Mesenchymal stem cell (in vitro differentiated cells and primary cell): Measurements from ENCODE around the gene C19orf85. TPM values are rescaled to one million over a fixed set of nuclear protein-coding genes. Genes with fewer than 3 reads are reported as not detected.
A peak's percentile ranks its signal among the peaks of the same experiment; 100 is the strongest.

Source experiments
- DNase-seq: peaks from one replicate; pipeline ENCODE4 v3.0.0-alpha.2; 2013
- H2AFZ ChIP-seq: one replicate; pipeline ENCODE4 v1.6.1; 2013; ENCODE audit warnings: low read depth, mild to moderate bottlenecking, control low read depth, inconsistent platforms, low read length, moderate library complexity
- H2AK5ac ChIP-seq: 2 replicates; pipeline ENCODE4 v1.6.1; 2013; ENCODE audit warnings: low read length, moderate library complexity, mild to moderate bottlenecking, inconsistent platforms; ENCODE audit not compliant: severe bottlenecking
- H2BK120ac ChIP-seq: one replicate; pipeline ENCODE4 v1.6.1; 2013; ENCODE audit warnings: low read depth, mild to moderate bottlenecking, inconsistent platforms, low read length, moderate library complexity
- H2BK12ac ChIP-seq, 2 experiments: one replicate each; pipeline ENCODE4 v1.6.1; 2013; ENCODE audit warnings: inconsistent platforms in 2 of 2, low read length in 2 of 2, mild to moderate bottlenecking in 2 of 2, moderate library complexity in 2 of 2, control low read depth in 1 of 2
- H2BK15ac ChIP-seq: one replicate; pipeline ENCODE4 v1.6.1; 2013; ENCODE audit warnings: mild to moderate bottlenecking, low read depth, inconsistent platforms; ENCODE audit not compliant: poor library complexity, severe bottlenecking
- H2BK5ac ChIP-seq: 2 replicates; pipeline ENCODE4 v1.6.1; 2013; ENCODE audit warnings: low read depth, mild to moderate bottlenecking, low read length, control low read depth, inconsistent platforms; ENCODE audit not compliant: poor library complexity, severe bottlenecking
- H3K14ac ChIP-seq, 2 experiments: one replicate each; pipeline ENCODE4 v1.6.1; 2013; ENCODE audit warnings: inconsistent platforms in 2 of 2, low read length in 2 of 2, control low read depth in 1 of 2, mild to moderate bottlenecking in 1 of 2, moderate library complexity in 1 of 2
- H3K18ac ChIP-seq, 2 experiments: one replicate each; pipeline ENCODE4 v1.6.1; 2013; ENCODE audit warnings: inconsistent platforms in 2 of 2, low read length in 2 of 2, control low read depth in 1 of 2, low read depth in 1 of 2, mild to moderate bottlenecking in 1 of 2
- H3K23ac ChIP-seq, 2 experiments: one replicate each; pipeline ENCODE4 v1.6.1; 2013; ENCODE audit warnings: inconsistent platforms in 2 of 2, low read length in 2 of 2, mild to moderate bottlenecking in 2 of 2, moderate library complexity in 2 of 2, control low read depth in 1 of 2
- H3K27ac ChIP-seq: 2 replicates; pipeline ENCODE4 v1.5.1; 2013; ENCODE audit warnings: mild to moderate bottlenecking, moderate library complexity, low read length, control low read depth, inconsistent platforms; ENCODE audit not compliant: poor library complexity, severe bottlenecking
- H3K27me3 ChIP-seq, 2 experiments: 2 replicates each; pipeline versions ENCODE4 v1.6.1 to v1.7.0; 2013; ENCODE audit warnings: low read length in 2 of 2, mild to moderate bottlenecking in 2 of 2, moderate library complexity in 2 of 2, control low read depth in 1 of 2, inconsistent platforms in 1 of 2; ENCODE audit not compliant: control insufficient read depth in 1 of 2, insufficient read depth in 1 of 2
- H3K36me3 ChIP-seq, 2 experiments: 2 replicates each; pipeline versions ENCODE4 v1.6.1 to v1.7.0; 2013; ENCODE audit warnings: low read length in 2 of 2, control low read depth in 1 of 2, inconsistent platforms in 1 of 2, low read depth in 1 of 2, mild to moderate bottlenecking in 1 of 2; ENCODE audit not compliant: insufficient read depth in 2 of 2, control insufficient read depth in 1 of 2
- H3K4ac ChIP-seq, 2 experiments: one replicate each; pipeline ENCODE4 v1.6.1; 2013; ENCODE audit warnings: inconsistent platforms in 2 of 2, low read length in 2 of 2, mild to moderate bottlenecking in 2 of 2, moderate library complexity in 2 of 2, control low read depth in 1 of 2, low read depth in 1 of 2
- H3K4me1 ChIP-seq: 2 replicates; pipeline ENCODE4 v1.6.1; 2013; ENCODE audit warnings: low read depth, low read length, control low read depth; ENCODE audit not compliant: control insufficient read depth, insufficient read depth
- H3K4me2 ChIP-seq: 2 replicates; pipeline ENCODE4 v1.6.1; 2013; ENCODE audit warnings: low read length, mild to moderate bottlenecking, inconsistent platforms; ENCODE audit not compliant: poor library complexity, severe bottlenecking
- H3K4me3 ChIP-seq, 2 experiments: 2 replicates each; pipeline versions ENCODE4 v1.5.1 to v1.7.0; 2013; ENCODE audit warnings: low read length in 2 of 2, mild to moderate bottlenecking in 2 of 2, control low read depth in 1 of 2, low read depth in 1 of 2; ENCODE audit not compliant: insufficient read depth in 1 of 2
- H3K79me1 ChIP-seq: replicated peaks from 2 replicates; pipeline ENCODE4 v1.6.1; 2013; ENCODE audit warnings: mild to moderate bottlenecking, control low read depth, low read length, inconsistent platforms; ENCODE audit not compliant: poor library complexity, severe bottlenecking
- H3K9ac ChIP-seq: 2 replicates; pipeline ENCODE4 v1.7.0; 2013; ENCODE audit warnings: mild to moderate bottlenecking, low read length, moderate library complexity
- H3K9me3 ChIP-seq: 2 replicates; pipeline ENCODE4 v1.7.0; 2013; ENCODE audit warnings: mild to moderate bottlenecking, low read length; ENCODE audit not compliant: control insufficient read depth
- H4K8ac ChIP-seq: one replicate; pipeline ENCODE4 v1.6.1; 2013; ENCODE audit warnings: inconsistent platforms, mild to moderate bottlenecking, low read length, moderate library complexity
- H4K91ac ChIP-seq: one replicate; pipeline ENCODE4 v1.6.1; 2013; ENCODE audit warnings: mild to moderate bottlenecking, low read length, inconsistent platforms
- WGBS: methylation state at CpG from one replicate; pipeline ENCODE4 v1.1.7; 2013; ENCODE audit warnings: mixed read lengths; 5-methylcytosine and 5-hydroxymethylcytosine counted together
- polyA plus RNA-seq, 2 experiments: library from polyadenylated mRNA; stranded (reverse); fragments of 200-250 nt; gene quantifications; one replicate each; pipeline ENCODE4 v1.2.3, GENCODE V29; 2013

C19orf85 gene
- polyA plus RNA-seq (2013, experiment 1 of 2): not detected
- polyA plus RNA-seq (2013, experiment 2 of 2): not detected

GRCh38 chr19:55464662-55465054 lies at the start of gene C19orf85:
TSS of gene C19orf85 (minus strand) at chr19:55464751. CDS start at chr19:55464554, 197 bp downstream.
- Histone ChIP-seq H3K4me3 (no peak within 1 kb of the TSS), H3K27me3 (no peaks in the 10 kb centered on the region), H2BK12ac (no peak within 1 kb of the TSS), H3K79me1 (peaks cover 7% of the 10 kb centered on the region), H3K18ac (peak within 1 kb of the TSS in 1 of 2 experiments; percentile 13), H2BK15ac (peak within 1 kb of the TSS; percentile 90), H3K23ac (no peak within 1 kb of the TSS), H3K9me3 (no peaks in the 10 kb centered on the region), H2BK5ac (no peak within 1 kb of the TSS), H3K9ac (no peak within 1 kb of the TSS), H3K27ac (no peak within 1 kb of the TSS), H2BK120ac (no peak within 1 kb of the TSS), H3K36me3 (no peaks in the 10 kb centered on the region), H3K4ac (no peak within 1 kb of the TSS), H4K8ac (no peak within 1 kb of the TSS), H3K4me2 (no peak within 1 kb of the TSS), H3K4me1 (peaks cover 20% of the 10 kb centered on the region), H2AK5ac (no peak within 1 kb of the TSS), H2AFZ (no peak within 1 kb of the TSS), H4K91ac (peak within 1 kb of the TSS; percentile 8), H3K14ac (no peak within 1 kb of the TSS)
- DNase-seq: no peak
- WGBS: 46% methylated on average over 11 of the region's 14 CpGs

DNA sequence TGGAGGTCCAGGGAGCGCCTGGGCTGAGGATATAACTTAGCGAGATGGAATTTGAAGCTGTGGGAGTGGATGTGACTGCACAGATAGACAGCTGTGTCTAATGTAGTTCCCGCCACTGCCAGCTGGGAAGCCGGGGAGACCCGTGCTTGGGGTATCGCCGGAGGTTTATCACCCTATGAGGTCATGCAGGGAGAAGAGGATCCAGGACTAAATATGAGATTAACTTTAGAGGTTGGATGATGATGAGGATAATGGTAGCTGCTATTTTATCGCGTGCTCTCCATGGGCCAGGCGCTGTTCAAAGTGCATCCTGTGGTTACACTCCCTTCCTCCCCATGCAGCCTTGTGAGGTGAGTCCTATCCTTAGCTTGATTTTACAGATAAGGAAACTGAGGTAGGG lies 43.6 kb upstream of the C19orf85 start:
- Histone ChIP-seq H3K23ac (no peak overlapping the region), H4K8ac (no peak overlapping the region), H3K79me1 (peaks cover 2% of the 10 kb centered on the region), H3K27ac (no peak overlapping the region), H2BK5ac (no peak overlapping the region), H3K4ac (no peak overlapping the region), H2BK12ac (no peak overlapping the region), H2BK120ac (no peak overlapping the region), H3K9me3 (no peaks in the 10 kb centered on the region), H3K9ac (no peak overlapping the region), H4K91ac (no peak overlapping the region), H3K4me1 (peaks cover 4% of the 10 kb centered on the region), H3K4me3 (no peak overlapping the region), H3K14ac (no peak overlapping the region), H3K36me3 (peaks cover 21 to 42% of the 10 kb centered on the region in 2 experiments), H3K4me2 (no peak overlapping the region), H2AK5ac (no peak overlapping the region), H3K18ac (no peak overlapping the region), H2BK15ac (no peak overlapping the region), H2AFZ (no peak overlapping the region), H3K27me3 (no peaks in the 10 kb centered on the region)
- no peak for DNase-seq
- 89% methylated on average over 10 of the region's 10 CpGs for WGBS

- Histone ChIP-seq H3K79me1 (no peaks in the 10 kb centered on the region), H2BK120ac (no peak overlapping the region), H2BK12ac (no peak overlapping the region), H3K4me2 (no peak overlapping the region), H3K4ac (no peak overlapping the region), H2AK5ac (no peak overlapping the region), H2AFZ (no peak overlapping the region), H3K4me3 (no peak overlapping the region), H3K4me1 (peaks cover 4% of the 10 kb centered on the region), H4K8ac (no peak overlapping the region), H3K27me3 (no peaks in the 10 kb centered on the region), H3K36me3 (peaks cover 31 to 56% of the 10 kb centered on the region in 2 experiments), H4K91ac (no peak overlapping the region), H2BK5ac (no peak overlapping the region), H3K9ac (no peak overlapping the region), H3K27ac (no peak overlapping the region), H3K9me3 (no peaks in the 10 kb centered on the region), H2BK15ac (no peak overlapping the region), H3K23ac (no peak overlapping the region), H3K18ac (no peak overlapping the region), H3K14ac (no peak overlapping the region)
- WGBS: 83% methylated on average over 11 of the region's 11 CpGs
- no peak for DNase-seq
These were observed 40.4 kb upstream of the C19orf85 start for GRCh38 chr19:55504981-55505380.

DNA sequence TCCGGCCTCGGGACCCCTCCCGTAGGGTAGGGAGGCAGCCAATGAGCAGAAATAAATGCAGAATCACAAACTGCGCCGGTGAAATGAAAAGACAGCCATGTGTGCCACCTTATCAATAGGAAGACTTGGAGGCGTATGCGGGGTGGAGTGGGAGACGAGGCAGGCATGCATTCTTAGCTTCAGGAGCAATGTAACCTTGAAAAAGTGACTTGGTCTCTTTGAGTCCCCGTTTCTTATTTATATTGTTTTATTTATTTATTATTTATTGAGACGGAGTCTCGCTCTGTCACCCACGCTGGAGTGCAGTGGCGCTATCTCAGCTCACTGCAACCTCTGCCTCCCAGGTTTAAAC lies 39.7 kb upstream of the C19orf85 start:
- no peak overlapping the region for H3K27ac ChIP-seq
- H3K4me3 ChIP-seq: peak overlapping the region in 1 of 2 experiments; percentile 75
- H3K9me3 ChIP-seq: no peaks in the 10 kb centered on the region
- peaks cover 35 to 62% of the 10 kb centered on the region in 2 experiments for H3K36me3 ChIP-seq
- H3K4me2 ChIP-seq: peak overlapping the region; percentile 43
- H4K8ac ChIP-seq: no peak overlapping the region
- no peak overlapping the region for H2BK5ac ChIP-seq
- no peaks in the 10 kb centered on the region for H3K27me3 ChIP-seq
- no peak overlapping the region for H4K91ac ChIP-seq
- no peak overlapping the region for H3K23ac ChIP-seq
- WGBS: 34% methylated on average over 12 of the region's 13 CpGs
- no peak overlapping the region for H2BK12ac ChIP-seq
- H3K9ac ChIP-seq: peak overlapping the region; percentile 69
- H2BK120ac ChIP-seq: no peak overlapping the region
- no peak overlapping the region for H3K14ac ChIP-seq
- H3K79me1 ChIP-seq: no peaks in the 10 kb centered on the region
- no peak overlapping the region for H3K18ac ChIP-seq
- no peak overlapping the region for H2AK5ac ChIP-seq
- H2AFZ ChIP-seq: no peak overlapping the region
- H3K4me1 ChIP-seq: peaks cover 4% of the 10 kb centered on the region
- no peak overlapping the region for H2BK15ac ChIP-seq
- H3K4ac ChIP-seq: no peak overlapping the region
- DNase-seq: no peak
